ENCODE data around the gene GPR173. TPM values are rescaled to one million over a fixed set of nuclear protein-coding genes. Genes with fewer than 3 reads are reported as not detected.

Gene GPR173
- total and polyA plus RNA-seq, 9 of the 15 experiments (the other 6 are each of a cell fraction or from before 2014, with no cell fraction given): 0.01 TPM; not detected in 8

GRCh38 chrX:53093748-53094581 lies 45.4 kb downstream of the GPR173 start, which contains the start of gene KANTR (continued):
- TF ChIP-seq ZNF398 (CRISPR knock-in tag; IDR thresholded peaks at IDR 0.05): no peak
- no peak for TF ChIP-seq ZNF282 (CRISPR knock-in tag; IDR thresholded peaks at IDR 0.05)
- TF ChIP-seq SIX5 (IDR thresholded peaks at IDR 0.05; ENCODE audit: borderline replicate concordance in 1 of 2, insufficient read depth in 1 of 2, low read depth in 1 of 2, low read length in 2 of 2): no peak
- TF ChIP-seq MTA3 (IDR thresholded peaks at IDR 0.05; ENCODE audit: borderline replicate concordance): 0 out of 2 replicates have a peak, but pooled peaks have one; percentile 5
- no peak for TF ChIP-seq SRSF9 (IDR thresholded peaks at IDR 0.05; ENCODE audit: borderline replicate concordance, low read depth, low read length)
- TF ChIP-seq ZNF79 (CRISPR knock-in tag; IDR thresholded peaks at IDR 0.05; ENCODE audit: low read depth): no peak
- TF ChIP-seq HDAC2 (IDR thresholded peaks at IDR 0.05): no peak
- no peak for TF ChIP-seq NR1H2 (CRISPR knock-in tag; IDR thresholded peaks at IDR 0.05)
- no peak for TF ChIP-seq ZKSCAN1 (IDR thresholded peaks at IDR 0.05; ENCODE audit: low read depth, low read length)
- no peak for TF ChIP-seq SRSF7 (optimal IDR thresholded peaks at IDR 0.05; ENCODE audit: low read depth, low read length)
- no peak for TF ChIP-seq BRF1 (IDR thresholded peaks at IDR 0.05; ENCODE audit: borderline replicate concordance, extremely low read depth, insufficient read length)
- peak; percentile 54 for TF ChIP-seq POLR2A (conservative IDR thresholded peaks at IDR 0.05)
- TF ChIP-seq MCM3 (IDR thresholded peaks at IDR 0.05): no peak
- TF ChIP-seq CGGBP1 (CRISPR knock-in tag; IDR thresholded peaks at IDR 0.05): no peak
- no peak for TF ChIP-seq FOSL1 (tag; conservative IDR thresholded peaks at IDR 0.05)
- no peak for TF ChIP-seq MAX (CRISPR knock-in tag; IDR thresholded peaks at IDR 0.05)
- TF ChIP-seq ARHGAP35 (IDR thresholded peaks at IDR 0.05; ENCODE audit: partially characterized antibody): no peak
- peak; percentile 63 for TF ChIP-seq NFYB (IDR thresholded peaks at IDR 0.05; ENCODE audit: extremely low read depth, insufficient read length)
- TF ChIP-seq PCBP2 (IDR thresholded peaks at IDR 0.05; ENCODE audit: low read depth, low read length, poor library complexity, severe bottlenecking): no peak
- no peak for TF ChIP-seq TARDBP (IDR thresholded peaks at IDR 0.05)

All from K562 (cell line).